Skeletal muscle satellite cell (primary cell): ENCODE measurements around the gene UGT2B10. TPM values are rescaled to one million over a fixed set of nuclear protein-coding genes. Genes with fewer than 3 reads are reported as not detected.

ENCODE experiments used
- H3K27me3 ChIP-seq: 2 replicates; pipeline ENCODE4 v1.7.0; 2013; ENCODE audit warnings: low read length; ENCODE audit not compliant: control insufficient read depth, insufficient read depth
- H3K36me3 ChIP-seq: 2 replicates; pipeline ENCODE4 v1.7.0; 2013; ENCODE audit warnings: mild to moderate bottlenecking, control low read depth, low read length; ENCODE audit not compliant: insufficient read depth
- H3K4me1 ChIP-seq: 2 replicates; pipeline ENCODE4 v1.7.0; 2013; ENCODE audit warnings: low read length; ENCODE audit not compliant: control insufficient read depth, insufficient read depth
- H3K4me2 ChIP-seq: 2 replicates; pipeline ENCODE4 v1.7.0; 2013; ENCODE audit warnings: mild to moderate bottlenecking, low read length
- H3K4me3 ChIP-seq: 2 replicates; pipeline ENCODE4 v1.7.0; 2013; ENCODE audit warnings: low read length
- H3K9ac ChIP-seq: 2 replicates; pipeline ENCODE4 v1.7.0; 2013; ENCODE audit warnings: mild to moderate bottlenecking, low read depth, low read length, moderate library complexity
- H3K9me3 ChIP-seq: replicated peaks from 2 replicates; pipeline ENCODE4 v1.7.0; 2013; ENCODE audit warnings: mild to moderate bottlenecking, control low read depth, low read length
- small RNA-seq: library from RNA; depleted of rRNA; stranded (forward); fragments of <200 nt; gene quantifications from one replicate; pipeline ENCODE3, GENCODE V24; 2012

The UGT2B10 gene

DNA sequence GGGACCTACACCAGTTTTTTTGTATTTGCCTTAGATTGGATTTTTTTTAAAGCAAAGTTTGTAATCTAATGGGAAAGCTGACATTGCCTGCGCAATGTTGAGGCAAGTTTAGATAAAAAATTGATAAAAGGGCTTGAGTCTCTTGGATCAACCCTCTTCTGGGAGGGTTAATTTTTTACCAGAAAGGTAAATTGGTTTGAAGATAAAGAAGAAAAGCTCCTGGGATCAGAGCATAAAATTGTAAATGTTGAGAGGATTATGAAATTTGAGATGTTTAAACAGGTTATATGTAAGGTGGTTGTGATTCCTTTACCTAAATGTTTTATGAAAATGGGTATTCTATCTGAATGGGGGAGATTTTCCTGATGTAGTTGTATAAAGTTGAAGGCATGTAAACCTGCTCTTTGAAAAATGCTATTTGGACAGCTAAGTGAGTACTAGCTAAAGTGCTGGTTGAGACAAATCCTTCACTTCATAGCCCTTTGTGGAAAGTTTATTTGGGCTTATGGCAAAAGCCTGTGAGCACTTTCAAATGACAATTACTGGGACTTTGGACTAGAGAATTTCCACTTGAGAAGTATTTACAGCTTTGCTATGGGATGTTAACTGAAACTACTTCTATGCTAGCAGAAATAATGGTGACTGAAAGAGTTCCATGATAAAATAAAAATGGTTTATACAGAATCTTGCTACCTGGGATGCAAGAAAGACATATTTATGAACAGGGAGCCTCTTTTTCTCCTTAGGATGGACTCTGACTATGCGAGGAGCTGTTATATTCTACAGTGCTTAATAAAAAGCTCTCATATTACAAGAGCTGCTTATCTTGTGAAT is 56.2 kb downstream of the UGT2B10 start:
- Histone ChIP-seq H3K9me3 (no peaks in the 10 kb centered on the region), H3K4me3 (no peak overlapping the region), H3K4me1 (peaks cover 3% of the 10 kb centered on the region), H3K9ac (no peak overlapping the region), H3K4me2 (no peak overlapping the region), H3K36me3 (no peaks in the 10 kb centered on the region), H3K27me3 (no peaks in the 10 kb centered on the region)

GRCh38 chr4:68872643-68873502 is 57.1 kb downstream of the UGT2B10 start:
- H3K4me1 ChIP-seq: peaks cover 3% of the 10 kb centered on the region
- H3K36me3 ChIP-seq: no peaks in the 10 kb centered on the region
- H3K4me2 ChIP-seq: no peak overlapping the region
- no peaks in the 10 kb centered on the region for H3K27me3 ChIP-seq
- no peaks in the 10 kb centered on the region for H3K9me3 ChIP-seq
- H3K9ac ChIP-seq: no peak overlapping the region
- no peak overlapping the region for H3K4me3 ChIP-seq

DNA sequence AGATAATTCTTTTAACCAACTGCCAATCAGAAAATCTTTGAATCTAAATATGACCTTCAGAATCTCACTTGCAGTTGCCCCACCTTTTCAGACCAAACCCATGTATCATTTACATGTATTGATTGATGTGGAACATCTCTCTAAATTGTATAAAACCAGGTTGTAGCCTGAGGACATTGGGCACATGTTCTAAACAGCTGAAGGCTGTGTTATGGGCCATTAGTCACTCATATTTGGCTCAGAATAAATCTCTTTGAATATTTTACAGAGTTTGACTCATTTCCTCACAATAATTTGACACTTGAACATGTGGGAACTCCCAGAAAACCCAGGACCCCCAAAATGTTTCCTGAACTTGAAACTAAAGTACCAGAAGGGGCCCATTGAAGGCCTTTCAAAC is 58.7 kb downstream of the UGT2B10 start:
- Histone ChIP-seq H3K4me2 (no peak overlapping the region), H3K9ac (no peak overlapping the region), H3K27me3 (no peaks in the 10 kb centered on the region), H3K9me3 (no peaks in the 10 kb centered on the region), H3K36me3 (no peaks in the 10 kb centered on the region), H3K4me3 (no peak overlapping the region), H3K4me1 (peaks cover 3% of the 10 kb centered on the region)

DNA sequence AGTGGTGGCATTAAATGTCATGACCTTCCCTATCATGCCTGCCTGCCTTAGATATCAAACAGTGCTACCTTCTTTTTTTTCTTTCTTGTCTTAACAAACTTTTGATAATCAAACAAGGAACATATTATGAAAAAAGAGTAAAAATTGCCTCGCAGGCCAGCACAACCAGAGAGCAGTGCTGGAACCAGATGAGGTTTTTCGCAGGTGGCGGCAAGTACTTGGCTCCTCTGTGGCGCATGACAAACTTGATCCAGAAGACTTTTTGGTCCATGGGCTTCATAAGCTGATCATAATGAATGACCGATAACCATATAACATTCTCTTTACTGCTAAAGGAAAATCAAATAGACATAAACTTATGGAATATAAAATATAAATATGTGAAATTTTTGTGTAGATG is 61.8 kb downstream of the UGT2B10 start:
- H3K36me3 ChIP-seq: no peaks in the 10 kb centered on the region

GRCh38 chr4:68878048-68878447 is 62.3 kb downstream of the UGT2B10 start:
- no peaks in the 10 kb centered on the region for H3K36me3 ChIP-seq
- H3K4me3 ChIP-seq: no peak overlapping the region
- H3K27me3 ChIP-seq: no peaks in the 10 kb centered on the region
- H3K9me3 ChIP-seq: no peaks in the 10 kb centered on the region
- H3K9ac ChIP-seq: no peak overlapping the region
- no peak overlapping the region for H3K4me2 ChIP-seq
- H3K4me1 ChIP-seq: peaks cover 3% of the 10 kb centered on the region

More for the DNA sequence above, 61.8 kb downstream of the UGT2B10 start:
- Histone ChIP-seq H3K4me1 (peaks cover 3% of the 10 kb centered on the region), H3K4me3 (no peak overlapping the region), H3K9me3 (no peaks in the 10 kb centered on the region), H3K9ac (no peak overlapping the region), H3K27me3 (no peaks in the 10 kb centered on the region), H3K4me2 (no peak overlapping the region)

Small RNAs within 50 kb of the gene (small RNA-seq; reads per million reads assigned to genes)
- not detected for gene AC021146.4
- not detected for gene AC021146.9
